ENCODE results near the gene DRC1.

- TF ChIP-seq ERF (CRISPR knock-in tag; IDR thresholded peaks at IDR 0.05) (no peak), ATF1 (CRISPR knock-in tag; IDR thresholded peaks at IDR 0.05) (no peak), ELF4 (CRISPR knock-in tag; IDR thresholded peaks at IDR 0.05; ENCODE audit: borderline replicate concordance) (no peak), TCF7L2 (IDR thresholded peaks at IDR 0.05; ENCODE audit: low read depth, low read length) (no peak), FOXJ3 (CRISPR knock-in tag; IDR thresholded peaks at IDR 0.05; ENCODE audit: borderline replicate concordance) (no peak), ZNF777 (CRISPR knock-in tag; IDR thresholded peaks at IDR 0.05) (no peak), CBFB (CRISPR knock-in tag; IDR thresholded peaks at IDR 0.05) (no peak), RBM22 (optimal IDR thresholded peaks at IDR 0.05; ENCODE audit: low read length) (no peak), ZNF30 (CRISPR knock-in tag; IDR thresholded peaks at IDR 0.05) (no peak), POLR2AphosphoS5 (IDR thresholded peaks at IDR 0.05; ENCODE audit: low read depth, low read length) (no peak), FOXO4 (CRISPR knock-in tag; conservative IDR thresholded peaks at IDR 0.05) (no peak), IRF2 (CRISPR knock-in tag; IDR thresholded peaks at IDR 0.05) (no peak)
These were observed 38.4 kb upstream of the DRC1 start for GRCh38 chr2:26363323-26363722.
